GM12864 (cell line): ENCODE results near the gene IQSEC2.

Experiments
- DNase-seq: peaks from one replicate; pipeline ENCODE4 v3.0.0-alpha.2; 2011; ENCODE audit warnings: low read depth
- H3K4me3 ChIP-seq: 2 replicates; pipeline ENCODE4 v1.5.1; 2011; ENCODE audit warnings: mild to moderate bottlenecking, low read depth, low read length, control low read depth
- TF ChIP-seq, protein P1 (sequence below): IDR thresholded peaks from 2 replicates; pipeline ENCODE4 v1.5.1; 2011; ENCODE audit warnings: low read depth, mild to moderate bottlenecking, moderate library complexity, low read length, control low read depth, inconsistent platforms; ENCODE audit errors: missing control alignments

IQSEC2 gene

DNA sequence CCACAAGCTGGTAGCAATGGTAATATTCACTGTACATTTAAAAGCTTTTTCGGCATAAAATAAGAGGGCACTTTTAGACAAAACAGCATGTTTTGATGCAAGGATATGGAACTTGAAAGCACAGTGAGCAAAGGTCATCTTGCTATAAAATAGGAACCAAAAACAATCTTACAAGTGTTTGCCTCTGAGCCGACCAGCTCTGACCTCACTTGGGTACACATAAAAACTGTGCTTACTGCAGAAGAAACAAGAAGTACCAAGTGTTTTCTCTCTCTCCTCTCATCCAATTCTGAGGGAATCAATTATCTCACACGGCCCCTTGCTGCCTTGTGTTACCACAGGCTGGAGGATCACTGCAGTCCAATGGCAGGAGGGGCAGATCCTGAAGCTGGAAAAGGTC is 4.8 kb upstream of the IQSEC2 start:
- no peak for DNase-seq
- H3K4me3 ChIP-seq = no peak overlapping the region
- TF ChIP-seq, protein P1, sequence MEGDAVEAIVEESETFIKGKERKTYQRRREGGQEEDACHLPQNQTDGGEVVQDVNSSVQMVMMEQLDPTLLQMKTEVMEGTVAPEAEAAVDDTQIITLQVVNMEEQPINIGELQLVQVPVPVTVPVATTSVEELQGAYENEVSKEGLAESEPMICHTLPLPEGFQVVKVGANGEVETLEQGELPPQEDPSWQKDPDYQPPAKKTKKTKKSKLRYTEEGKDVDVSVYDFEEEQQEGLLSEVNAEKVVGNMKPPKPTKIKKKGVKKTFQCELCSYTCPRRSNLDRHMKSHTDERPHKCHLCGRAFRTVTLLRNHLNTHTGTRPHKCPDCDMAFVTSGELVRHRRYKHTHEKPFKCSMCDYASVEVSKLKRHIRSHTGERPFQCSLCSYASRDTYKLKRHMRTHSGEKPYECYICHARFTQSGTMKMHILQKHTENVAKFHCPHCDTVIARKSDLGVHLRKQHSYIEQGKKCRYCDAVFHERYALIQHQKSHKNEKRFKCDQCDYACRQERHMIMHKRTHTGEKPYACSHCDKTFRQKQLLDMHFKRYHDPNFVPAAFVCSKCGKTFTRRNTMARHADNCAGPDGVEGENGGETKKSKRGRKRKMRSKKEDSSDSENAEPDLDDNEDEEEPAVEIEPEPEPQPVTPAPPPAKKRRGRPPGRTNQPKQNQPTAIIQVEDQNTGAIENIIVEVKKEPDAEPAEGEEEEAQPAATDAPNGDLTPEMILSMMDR = no peak

DNA sequence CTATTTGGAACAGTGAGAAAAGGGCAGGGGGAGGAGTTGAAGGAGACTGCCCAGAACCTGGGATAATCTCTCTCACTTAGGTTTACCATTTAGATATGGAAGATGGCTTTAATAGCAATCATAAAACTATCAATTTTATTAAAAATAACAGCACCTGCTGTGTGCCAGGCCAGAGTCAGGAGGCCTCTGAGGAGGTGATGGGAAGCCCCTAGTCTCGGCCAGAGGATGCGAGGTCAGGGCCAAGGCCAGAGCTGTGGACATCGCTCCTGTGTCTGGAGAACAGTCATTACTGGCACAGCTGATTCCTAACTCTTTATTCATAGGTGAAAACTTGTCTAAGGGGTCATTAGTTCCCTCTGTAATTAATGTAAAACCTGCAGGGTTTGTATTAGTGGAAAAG is 4.2 kb upstream of the IQSEC2 start:
- H3K4me3 ChIP-seq = no peak overlapping the region

DNA sequence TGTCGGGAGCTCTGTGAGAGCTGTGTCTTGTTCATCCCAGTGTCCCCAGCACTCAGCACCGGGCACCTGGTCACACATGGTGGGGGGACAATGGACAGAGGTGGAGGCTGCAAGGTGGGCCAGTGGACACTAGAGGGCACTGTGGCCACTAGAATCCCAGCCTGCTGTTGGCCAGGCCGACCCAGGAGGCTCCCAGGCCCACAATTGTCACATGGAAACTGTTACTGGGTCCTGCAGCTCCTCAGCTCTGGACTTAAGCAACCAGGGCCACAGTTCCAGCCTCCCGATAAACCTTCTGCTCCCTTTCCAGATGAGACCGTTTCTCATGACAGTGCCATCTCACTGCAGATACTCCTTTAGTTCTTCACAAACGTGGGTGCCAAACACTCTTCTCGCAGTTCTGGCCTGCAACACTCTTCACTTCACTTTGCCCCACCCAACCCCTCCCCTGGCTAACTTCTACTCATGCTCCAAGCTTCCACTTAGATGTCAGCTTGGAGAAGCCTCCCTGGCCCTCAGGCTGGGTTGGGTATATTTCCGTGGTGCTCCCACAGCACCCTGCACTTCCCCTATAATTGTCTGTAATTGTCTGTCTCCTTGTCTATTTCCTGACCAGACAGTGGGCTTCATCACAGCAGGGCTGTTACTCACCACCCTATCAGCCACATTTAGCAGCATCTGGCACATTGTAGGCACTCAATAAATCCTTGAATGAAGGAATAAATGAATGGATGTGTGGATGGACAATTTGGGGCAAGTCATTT is 3.5 kb upstream of the IQSEC2 start:
- TF ChIP-seq, protein P1 = peak; percentile 78
- no peak for DNase-seq
- H3K4me3 ChIP-seq = no peak overlapping the region

More for the DNA sequence above, 4.2 kb upstream of the IQSEC2 start:
- TF ChIP-seq, protein P1 = no peak
- DNase-seq = no peak

DNA sequence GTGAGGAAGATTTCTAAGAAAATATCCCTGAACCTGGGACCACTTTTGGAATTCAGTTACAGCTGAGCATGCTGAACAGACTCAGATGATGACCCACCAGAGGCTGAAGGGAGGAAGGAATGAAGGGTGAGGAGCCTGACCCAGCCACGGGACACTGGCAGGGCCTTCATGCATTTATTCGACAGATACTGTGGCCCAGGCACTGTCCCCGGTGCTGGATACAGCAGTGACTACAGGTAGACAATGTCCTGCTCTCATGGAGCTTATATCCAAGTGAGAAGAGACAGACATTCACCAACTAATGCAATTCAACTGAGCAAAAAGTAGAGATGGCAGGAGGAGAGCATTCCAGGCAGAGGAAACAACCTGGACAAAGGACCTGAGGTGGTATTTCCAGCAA is 2.2 kb upstream of the IQSEC2 start:
- TF ChIP-seq, protein P1 = no peak
- DNase-seq = no peak
- H3K4me3 ChIP-seq = no peak overlapping the region

DNA sequence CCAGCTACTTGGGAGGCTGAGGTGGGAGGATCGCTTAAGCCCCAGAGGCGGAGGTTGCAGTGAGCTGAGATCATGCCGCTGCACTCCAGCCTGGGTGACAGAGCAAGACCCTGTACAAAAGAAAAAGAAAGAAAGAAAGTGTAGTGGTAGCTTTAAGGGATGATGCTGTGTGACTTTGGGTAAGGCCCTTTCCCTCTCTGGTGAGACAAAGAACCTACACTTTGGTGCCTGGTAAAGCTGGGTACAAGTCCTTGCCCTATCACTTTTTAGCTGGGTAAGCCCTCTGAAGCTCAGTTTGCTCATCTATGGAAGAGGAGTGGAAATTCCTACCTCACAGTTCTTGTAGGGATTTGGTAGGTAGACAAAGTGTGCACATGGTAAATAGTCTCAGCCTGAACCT is 1.7 kb upstream of the IQSEC2 start:
- no peak for DNase-seq
- TF ChIP-seq, protein P1 = no peak
- no peak overlapping the region for H3K4me3 ChIP-seq

DNA sequence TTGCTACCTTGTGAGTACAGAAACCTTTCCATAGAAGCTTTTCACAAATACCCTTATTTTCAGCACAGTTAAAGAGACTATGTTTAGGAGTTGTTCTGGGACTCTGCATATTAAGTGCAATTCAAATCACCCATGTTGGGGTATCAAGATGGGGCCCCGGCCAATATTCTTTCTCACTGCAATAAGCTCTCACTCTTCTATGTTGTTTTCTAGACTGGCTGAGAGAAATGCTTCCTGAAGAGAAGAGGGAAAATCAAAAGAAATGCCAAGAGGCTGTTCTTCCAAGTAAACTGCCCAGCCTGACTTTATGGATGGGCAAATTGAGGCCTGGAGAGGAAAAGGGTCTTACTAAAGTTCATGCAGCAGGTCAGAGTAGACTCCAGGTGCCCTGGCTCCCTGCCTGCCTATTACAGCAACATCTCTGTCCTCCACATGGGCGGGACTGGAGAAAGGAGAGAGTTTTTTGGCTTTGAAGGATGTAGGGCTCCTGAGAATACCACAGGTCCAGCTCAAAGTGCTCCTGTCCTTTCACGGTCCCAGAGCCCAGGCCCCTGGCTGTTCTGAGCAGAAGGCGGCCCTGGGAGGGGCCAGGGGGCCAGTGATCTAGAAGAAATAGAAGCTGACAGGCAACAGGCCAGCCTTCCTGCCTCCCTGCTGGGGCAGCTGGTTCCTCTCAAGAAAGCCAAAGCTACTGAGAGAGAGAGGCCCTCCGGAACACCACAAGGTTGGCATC is 745 bp upstream of the IQSEC2 start:
- no peak for DNase-seq
- TF ChIP-seq, protein P1 = no peak
- H3K4me3 ChIP-seq = no peak overlapping the region
